Measurements from ENCODE around the gene ADAMTS6. TPM values are rescaled to one million over a fixed set of nuclear protein-coding genes. Genes with fewer than 3 reads are reported as not detected.
A peak's percentile ranks its signal among the peaks of the same experiment; 100 is the strongest.

The ADAMTS6 gene
- polyA plus RNA-seq, 3 donors: 0.01 TPM; not detected in 2

DNA sequence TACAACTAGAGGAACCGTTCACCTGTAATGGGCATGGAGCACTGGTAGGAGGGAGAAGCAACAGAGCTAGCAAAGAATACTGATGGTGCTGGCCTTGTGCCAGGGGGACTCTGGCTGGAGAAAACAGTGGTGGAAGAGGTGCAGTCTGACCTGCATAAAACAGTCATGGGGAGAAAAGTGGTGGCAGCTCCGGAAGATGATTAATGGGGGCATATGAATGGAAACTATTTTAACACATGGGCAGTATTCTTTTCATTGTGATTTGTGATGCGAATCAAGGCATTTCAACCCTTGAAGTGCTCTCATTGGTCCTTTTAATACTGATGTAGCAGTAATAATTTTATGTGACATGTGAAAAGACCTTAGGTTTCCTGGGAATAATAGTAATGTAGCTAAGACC lies 219.6 kb downstream of the ADAMTS6 start:
- Histone ChIP-seq H3K27me3 (ENCODE audit: control insufficient read depth in 2 of 2, insufficient read depth in 2 of 2, low read length in 2 of 2) (no peaks in the 10 kb centered on the region), H3K36me3 (replicated peaks in 1 of 2; ENCODE audit: control insufficient read depth in 1 of 2, insufficient read depth in 2 of 2, low read length in 2 of 2) (no peaks in the 10 kb centered on the region), H3K4me2 (replicated peaks; ENCODE audit: extremely low read depth, low read length, poor library complexity, severe bottlenecking) (no peak overlapping the region), H3K9ac (ENCODE audit: insufficient read depth, low read length, poor library complexity, severe bottlenecking) (no peak overlapping the region), H3K4me3 (replicated peaks in 1 of 3; ENCODE audit: low read depth in 2 of 3, low read length in 3 of 3) (no peak overlapping the region), H3K9me3 (replicated peaks in 1 of 2; ENCODE audit: control insufficient read depth in 1 of 2, insufficient read depth in 1 of 2, low read length in 2 of 2) (no peaks in the 10 kb centered on the region), H3K4me1 (ENCODE audit: control insufficient read depth in 1 of 2, insufficient read depth in 2 of 2, low read length in 2 of 2) (no peaks in the 10 kb centered on the region), H2AFZ (ENCODE audit: insufficient read depth, low read depth, low read length, poor library complexity, severe bottlenecking) (no peak overlapping the region), H3K79me2 (ENCODE audit: insufficient read depth, low read length) (no peaks in the 10 kb centered on the region), H4K20me1 (ENCODE audit: insufficient read depth, low read length) (no peaks in the 10 kb centered on the region), H3K27ac (ENCODE audit: low read depth in 1 of 2, low read length in 2 of 2) (no peak overlapping the region)
- peak overlapping the region in 1 of 7 donors; percentile 3 for H3K27ac Mint-ChIP-seq
- DNase-seq: no peak
- intact Hi-C loops (cut with micrococcal nuclease): no loop called here
- no peaks in the 10 kb centered on the region for H3K36me3 Mint-ChIP-seq
- peaks cover 0 to 6% (median 0%) of the 10 kb centered on the region in 7 donors for H3K9me3 Mint-ChIP-seq
- TF ChIP-seq, protein P1, sequence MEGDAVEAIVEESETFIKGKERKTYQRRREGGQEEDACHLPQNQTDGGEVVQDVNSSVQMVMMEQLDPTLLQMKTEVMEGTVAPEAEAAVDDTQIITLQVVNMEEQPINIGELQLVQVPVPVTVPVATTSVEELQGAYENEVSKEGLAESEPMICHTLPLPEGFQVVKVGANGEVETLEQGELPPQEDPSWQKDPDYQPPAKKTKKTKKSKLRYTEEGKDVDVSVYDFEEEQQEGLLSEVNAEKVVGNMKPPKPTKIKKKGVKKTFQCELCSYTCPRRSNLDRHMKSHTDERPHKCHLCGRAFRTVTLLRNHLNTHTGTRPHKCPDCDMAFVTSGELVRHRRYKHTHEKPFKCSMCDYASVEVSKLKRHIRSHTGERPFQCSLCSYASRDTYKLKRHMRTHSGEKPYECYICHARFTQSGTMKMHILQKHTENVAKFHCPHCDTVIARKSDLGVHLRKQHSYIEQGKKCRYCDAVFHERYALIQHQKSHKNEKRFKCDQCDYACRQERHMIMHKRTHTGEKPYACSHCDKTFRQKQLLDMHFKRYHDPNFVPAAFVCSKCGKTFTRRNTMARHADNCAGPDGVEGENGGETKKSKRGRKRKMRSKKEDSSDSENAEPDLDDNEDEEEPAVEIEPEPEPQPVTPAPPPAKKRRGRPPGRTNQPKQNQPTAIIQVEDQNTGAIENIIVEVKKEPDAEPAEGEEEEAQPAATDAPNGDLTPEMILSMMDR (IDR thresholded peaks at IDR 0.05): no peak
- H3K4me1 Mint-ChIP-seq: peaks cover 4% of the 10 kb centered on the region
- H3K4me3 Mint-ChIP-seq: no peak overlapping the region
- H3K27me3 Mint-ChIP-seq (ENCODE audit: low read depth in 3 of 3): peaks cover 0 to 2% (median 0%) of the 10 kb centered on the region in 3 donors
- 73% methylated on average over 2 of the region's 3 CpGs for WGBS (ENCODE audit: insufficient coverage)

DNA sequence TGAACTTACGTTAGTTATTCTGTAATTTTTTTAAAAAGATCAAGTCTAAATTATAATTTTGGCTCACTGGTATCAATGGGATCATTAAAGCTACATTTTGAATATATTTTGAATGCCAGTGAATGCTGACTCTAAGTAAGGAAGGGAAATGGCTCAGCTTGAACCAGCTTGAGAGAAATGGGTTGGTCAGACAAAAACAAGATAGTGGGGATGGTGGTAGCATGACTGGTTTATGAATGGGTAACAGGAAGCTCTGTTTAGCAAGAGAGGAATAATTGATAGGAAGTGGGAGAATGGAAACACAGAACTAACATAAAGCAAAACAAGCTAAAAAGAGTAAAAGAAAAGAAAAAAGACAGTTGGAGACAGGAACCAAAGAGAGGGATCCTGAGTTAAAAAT lies 220.2 kb downstream of the ADAMTS6 start:
- no peak for DNase-seq
- H3K9me3 Mint-ChIP-seq: peaks cover 0 to 6% (median 0%) of the 10 kb centered on the region in 7 donors
- Histone ChIP-seq H3K27me3 (ENCODE audit: control insufficient read depth in 2 of 2, insufficient read depth in 2 of 2, low read length in 2 of 2) (no peaks in the 10 kb centered on the region), H3K36me3 (replicated peaks in 1 of 2; ENCODE audit: control insufficient read depth in 1 of 2, insufficient read depth in 2 of 2, low read length in 2 of 2) (no peaks in the 10 kb centered on the region), H3K79me2 (ENCODE audit: insufficient read depth, low read length) (no peaks in the 10 kb centered on the region), H3K4me1 (ENCODE audit: control insufficient read depth in 1 of 2, insufficient read depth in 2 of 2, low read length in 2 of 2) (no peaks in the 10 kb centered on the region), H3K9me3 (replicated peaks in 1 of 2; ENCODE audit: control insufficient read depth in 1 of 2, insufficient read depth in 1 of 2, low read length in 2 of 2) (no peaks in the 10 kb centered on the region), H3K9ac (ENCODE audit: insufficient read depth, low read length, poor library complexity, severe bottlenecking) (no peak overlapping the region), H3K4me3 (replicated peaks in 1 of 3; ENCODE audit: low read depth in 2 of 3, low read length in 3 of 3) (no peak overlapping the region), H4K20me1 (ENCODE audit: insufficient read depth, low read length) (no peaks in the 10 kb centered on the region), H3K27ac (ENCODE audit: low read depth in 1 of 2, low read length in 2 of 2) (no peak overlapping the region), H3K4me2 (replicated peaks; ENCODE audit: extremely low read depth, low read length, poor library complexity, severe bottlenecking) (no peak overlapping the region), H2AFZ (ENCODE audit: insufficient read depth, low read depth, low read length, poor library complexity, severe bottlenecking) (no peak overlapping the region)
- TF ChIP-seq, protein P1 (IDR thresholded peaks at IDR 0.05): no peak
- no CpG with 5 or more reads among the region's 1 CpG for WGBS (ENCODE audit: insufficient coverage)
- H3K4me3 Mint-ChIP-seq: no peak overlapping the region
- intact Hi-C loops (cut with micrococcal nuclease): no loop called here
- peaks cover 0 to 2% (median 0%) of the 10 kb centered on the region in 3 donors for H3K27me3 Mint-ChIP-seq (ENCODE audit: low read depth in 3 of 3)
- peaks cover 4% of the 10 kb centered on the region for H3K4me1 Mint-ChIP-seq
- no peak overlapping the region for H3K27ac Mint-ChIP-seq
- H3K36me3 Mint-ChIP-seq: no peaks in the 10 kb centered on the region

Measured in CD14-positive monocyte (primary cell).